HPDE6-E6E7 (cell line): ENCODE data around the gene PARD3B.

ENCODE experiments used
- DNase-seq: peaks from one replicate; pipeline ENCODE4 v3.0.0; 2011; ENCODE audit warnings: missing footprints; ENCODE audit errors: extremely low spot score

Gene PARD3B

GRCh38 chr2:205610437-205610836 is 1065.2 kb downstream of the PARD3B start:
- no peak for DNase-seq

DNA sequence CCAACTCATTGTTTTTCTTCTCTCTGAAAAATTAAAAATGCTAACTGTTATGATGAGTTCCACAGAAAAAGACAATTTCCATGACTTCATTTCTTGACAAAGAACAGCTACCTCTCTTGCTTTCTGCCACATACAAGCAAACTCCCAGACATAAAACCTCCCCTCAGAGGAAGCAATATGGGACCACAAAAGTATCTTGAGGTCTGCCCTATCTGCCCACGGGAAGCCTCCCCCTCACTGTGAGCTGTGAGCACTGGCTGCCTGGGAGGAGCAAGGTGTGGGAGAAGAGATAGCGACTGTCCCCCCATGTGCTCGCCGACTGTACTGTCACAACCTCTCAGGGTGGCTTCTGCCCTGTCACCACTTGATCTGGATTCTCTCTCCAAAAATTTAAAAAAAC is 1067.4 kb downstream of the PARD3B start:
- no peak for DNase-seq

- no peak for DNase-seq
These were observed 1068.8 kb downstream of the PARD3B start for GRCh38 chr2:205613970-205614559.

DNA sequence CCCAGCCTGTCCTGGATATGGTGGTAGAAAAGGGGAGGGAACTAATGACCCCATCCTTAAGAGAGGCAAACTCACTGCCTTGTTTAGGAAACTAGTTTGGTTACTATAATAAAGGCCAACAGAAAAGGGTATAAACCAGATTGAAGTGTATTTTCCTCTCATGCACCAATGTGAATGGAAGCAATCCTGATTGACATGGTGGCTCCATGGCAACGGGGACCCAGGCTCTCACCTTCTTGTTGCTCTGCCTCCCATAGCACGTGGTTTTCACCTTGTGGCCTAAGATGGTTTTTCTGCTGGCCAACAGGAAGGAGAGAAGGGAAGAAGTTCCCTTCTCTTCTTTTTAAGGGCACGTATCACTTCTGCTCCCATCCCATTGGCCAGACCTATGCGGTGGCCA is 1069.7 kb downstream of the PARD3B start:
- no peak for DNase-seq

- DNase-seq = no peak
These were observed 1072.6 kb downstream of the PARD3B start for GRCh38 chr2:205617905-205618304.

- DNase-seq = no peak
These were observed 1074.3 kb downstream of the PARD3B start for GRCh38 chr2:205619600-205619999.

DNA sequence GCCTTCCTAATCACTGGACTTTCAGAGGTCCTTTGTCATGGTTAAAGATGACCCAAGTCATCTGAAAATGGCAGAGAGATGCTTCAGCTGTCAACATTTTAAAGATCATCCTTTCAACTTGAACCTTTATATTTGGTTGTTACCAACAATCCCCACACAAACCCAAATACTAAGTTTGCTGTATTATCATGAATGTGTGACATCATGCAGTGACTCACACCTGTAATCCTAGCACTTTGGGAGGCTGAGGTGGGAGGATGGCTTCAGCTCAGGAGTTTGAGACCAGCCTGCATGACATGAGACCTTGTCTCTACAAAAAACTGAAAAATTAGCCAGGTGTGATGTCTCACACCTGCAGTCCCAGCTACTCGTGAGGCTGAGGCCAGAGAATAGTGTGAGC is 1081.8 kb downstream of the PARD3B start:
- no peak for DNase-seq

DNA sequence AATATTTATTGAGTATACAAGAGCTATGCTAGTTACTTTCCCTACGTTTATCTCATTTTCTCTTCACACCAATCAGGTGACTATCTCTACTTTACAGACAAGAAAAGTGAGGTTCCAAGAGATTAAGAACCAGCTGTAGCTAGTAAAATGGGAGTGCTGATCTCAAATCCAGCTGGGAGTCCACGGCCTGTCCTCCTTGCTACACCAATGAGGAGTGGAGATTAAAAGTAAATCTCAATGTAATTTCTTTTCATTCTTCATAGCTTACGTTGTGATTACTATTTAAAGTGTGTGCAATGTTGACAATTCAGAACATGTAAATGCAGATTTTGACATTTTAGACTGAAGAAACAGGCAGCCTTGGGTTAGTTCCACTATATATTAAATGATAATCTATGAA is 1083.1 kb downstream of the PARD3B start:
- DNase-seq = no peak

GRCh38 chr2:205629091-205629776 is 1084.0 kb downstream of the PARD3B start:
- DNase-seq = no peak

- no peak for DNase-seq
These were observed 1088.7 kb downstream of the PARD3B start for GRCh38 chr2:205633994-205634393.

- DNase-seq = no peak
These were observed 1091.5 kb downstream of the PARD3B start for GRCh38 chr2:205636549-205637319.

DNA sequence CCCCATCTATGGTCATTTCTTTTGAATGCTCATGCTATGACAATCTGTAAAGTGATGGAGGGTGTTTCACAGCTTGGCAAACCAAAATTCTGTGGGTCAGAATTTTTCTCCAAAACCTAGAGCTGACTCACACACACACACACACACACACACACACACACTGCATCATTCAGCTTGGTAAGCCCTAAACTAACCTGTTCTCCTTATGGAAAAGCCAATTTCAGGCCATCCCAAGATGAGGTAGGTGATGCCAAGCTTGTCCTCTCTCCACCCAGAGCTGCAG is 1092.0 kb downstream of the PARD3B start:
- no peak for DNase-seq

DNA sequence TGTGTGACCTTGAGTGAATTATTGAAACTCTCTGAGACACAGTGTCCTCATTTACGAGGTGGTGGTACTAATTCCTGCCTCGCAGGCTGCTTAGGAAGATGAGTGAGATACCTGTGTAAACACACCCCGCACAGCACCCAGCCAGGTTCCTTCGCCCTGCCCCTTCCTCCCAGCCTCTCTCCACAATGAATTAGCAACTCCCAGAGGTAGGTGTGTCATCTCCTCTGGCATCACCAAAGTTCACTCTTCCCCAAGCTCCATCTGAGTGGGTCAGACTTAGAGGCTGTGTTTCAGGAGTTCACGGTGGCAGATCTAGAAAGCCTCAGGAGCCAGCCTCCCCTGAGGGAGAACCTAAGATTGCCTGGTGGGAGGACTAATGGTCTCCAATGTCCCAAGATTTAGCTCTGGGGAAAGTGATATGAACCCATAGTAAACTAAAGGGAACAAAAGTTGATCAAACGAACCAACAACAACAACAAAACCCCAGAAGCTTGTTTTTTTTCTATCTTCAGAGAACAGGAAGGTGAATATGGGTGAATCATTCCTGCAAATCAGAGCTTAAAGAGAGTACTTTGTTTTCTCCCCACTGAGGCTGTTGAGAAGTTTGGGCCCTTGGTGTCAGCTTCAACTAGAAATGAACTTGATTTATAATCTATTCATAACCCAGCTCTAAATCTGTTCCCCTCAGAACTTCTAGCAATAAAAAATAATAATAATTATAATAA is 1092.7 kb downstream of the PARD3B start:
- no peak for DNase-seq

- no peak for DNase-seq
These were observed 1095.4 kb downstream of the PARD3B start for GRCh38 chr2:205640716-205641115.

- DNase-seq = no peak
These were observed 1097.5 kb downstream of the PARD3B start for GRCh38 chr2:205642599-205643356.

- no peak for DNase-seq
These were observed 1098.2 kb downstream of the PARD3B start for GRCh38 chr2:205643391-205643885.

DNA sequence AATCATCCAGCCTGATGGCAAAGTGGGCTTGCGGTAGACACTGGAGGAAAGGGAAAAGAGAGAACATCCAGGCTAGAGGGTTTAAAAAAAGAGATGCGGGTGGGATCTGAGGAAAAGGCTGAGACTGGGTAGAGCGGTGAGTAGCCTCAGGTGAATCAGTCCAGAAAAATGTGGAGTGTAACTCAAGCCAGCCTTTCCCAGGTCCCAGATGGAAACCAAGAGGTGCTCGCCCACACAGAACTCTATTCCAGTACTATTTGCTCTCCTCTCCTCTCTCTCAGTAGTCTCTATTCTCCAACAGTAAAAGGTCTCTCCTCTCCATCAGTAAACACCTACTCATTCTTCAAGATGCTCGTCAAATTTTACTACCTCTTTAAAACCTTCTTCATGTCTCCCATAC is 1098.7 kb downstream of the PARD3B start:
- peak; percentile 17 for DNase-seq

- DNase-seq = no peak
These were observed 1101.4 kb downstream of the PARD3B start for GRCh38 chr2:205646680-205647079.

GRCh38 chr2:205650450-205650849 is 1105.2 kb downstream of the PARD3B start:
- peak; percentile 73 for DNase-seq

GRCh38 chr2:205650931-205651330 is 1105.7 kb downstream of the PARD3B start:
- DNase-seq = no peak

GRCh38 chr2:205651719-205652118 is 1106.4 kb downstream of the PARD3B start:
- no peak for DNase-seq
